Measurements from ENCODE around the gene MSTN. TPM values are rescaled to one million over a fixed set of nuclear protein-coding genes. Genes with fewer than 3 reads are reported as not detected.
A peak's percentile ranks its signal among the peaks of the same experiment; 100 is the strongest.

MSTN gene
- total RNA-seq, 1 experiment from 2014 or later: not detected

GRCh38 chr2:190088917-190089316, 26.4 kb upstream of the MSTN start:
- H3K27ac Mint-ChIP-seq: no peak overlapping the region
- ATAC-seq (peak; percentile 61), DNase-seq (ENCODE audit: low spot score) (peak; percentile 29)
- H3K27me3 Mint-ChIP-seq (ENCODE audit: low read depth): no peaks in the 10 kb centered on the region
- H3K4me3 Mint-ChIP-seq: no peak overlapping the region
- TF ChIP-seq FOXP4 (CRISPR knock-in tag; IDR thresholded peaks at IDR 0.05) (no peak), CTCF (IDR thresholded peaks at IDR 0.05) (peak; percentile 61; the same call in 1 of the 2 replicates)
- H3K4me1 Mint-ChIP-seq: no peaks in the 10 kb centered on the region
- ChIA-PET CTCF (interaction anchor here (0.6 to 1.3 kb wide), 7 partner anchors 30 to 874 kb away, joined by 3 to 4 read pairs (median 3); partner anchors contain the start of gene HIBCH), POLR2A (no interaction called here)
- H3K36me3 Mint-ChIP-seq: no peaks in the 10 kb centered on the region
- no peaks in the 10 kb centered on the region for H3K9me3 Mint-ChIP-seq

- H3K4me1 Mint-ChIP-seq: peaks cover 5% of the 10 kb centered on the region
- ChIA-PET POLR2A (no interaction called here), CTCF (no interaction called here)
- no peak overlapping the region for H3K4me3 Mint-ChIP-seq
- DNase-seq (ENCODE audit: low spot score) (no peak), ATAC-seq (peak; percentile 63; the same call in 1 of the 2 replicates)
- no peak overlapping the region for H3K27ac Mint-ChIP-seq
- H3K27me3 Mint-ChIP-seq (ENCODE audit: low read depth): no peaks in the 10 kb centered on the region
- H3K36me3 Mint-ChIP-seq: no peaks in the 10 kb centered on the region
- H3K9me3 Mint-ChIP-seq: no peaks in the 10 kb centered on the region
- TF ChIP-seq ATF2 (CRISPR knock-in tag; IDR thresholded peaks at IDR 0.05; ENCODE audit: borderline replicate concordance, low read depth) (no peak), ZMAT4 (CRISPR knock-in tag; IDR thresholded peaks at IDR 0.05) (no peak), ZNF317 (CRISPR knock-in tag; IDR thresholded peaks at IDR 0.05; ENCODE audit: borderline replicate concordance, low read depth) (no peak), ERG (CRISPR knock-in tag; IDR thresholded peaks at IDR 0.05) (no peak), FOXP4 (CRISPR knock-in tag; IDR thresholded peaks at IDR 0.05) (no peak), SMAD4 (CRISPR knock-in tag; IDR thresholded peaks at IDR 0.05) (no peak), ZBTB43 (CRISPR knock-in tag; IDR thresholded peaks at IDR 0.05) (no peak), CDX4 (CRISPR knock-in tag; IDR thresholded peaks at IDR 0.05; ENCODE audit: borderline replicate concordance) (no peak), NR2C2 (CRISPR knock-in tag; IDR thresholded peaks at IDR 0.05) (no peak), TEAD4 (CRISPR knock-in tag; IDR thresholded peaks at IDR 0.05) (no peak), E2F4 (CRISPR knock-in tag; IDR thresholded peaks at IDR 0.05; ENCODE audit: borderline replicate concordance, low read depth) (no peak), ZNF425 (CRISPR knock-in tag; conservative IDR thresholded peaks at IDR 0.05) (no peak), IRF1 (CRISPR knock-in tag; IDR thresholded peaks at IDR 0.05) (no peak), FOXJ3 (CRISPR knock-in tag; IDR thresholded peaks at IDR 0.05; ENCODE audit: borderline replicate concordance) (no peak), MLX (CRISPR knock-in tag; IDR thresholded peaks at IDR 0.05) (no peak), PRRX2 (CRISPR knock-in tag; IDR thresholded peaks at IDR 0.05) (no peak)
Observed at GRCh38 chr2:190084704-190085103, 22.2 kb upstream of the MSTN start.

Measured in WTC11 (cell line).